Activated naive CD8-positive, alpha-beta T cell treated with anti-CD3 and anti-CD28 coated beads, Interleukin-2, amount 10 ng/mL, durations not matched to agents 7 days and 5 days (primary cell): Measurements from ENCODE around the gene ARHGAP11A. TPM values are rescaled to one million over a fixed set of nuclear protein-coding genes. Genes with fewer than 3 reads are reported as not detected.

Experiments
- ATAC-seq: fragments of 150-1000 bp; cut with Tn5 transposase; one replicate; pipeline ENCODE4 v1.10.0; 2021; ENCODE audit warnings: low read depth, moderate library complexity
- POLR2A ChIA-PET: fragments of 350-600 bp; sonication (Branson Sonifier 250); formaldehyde crosslinking; loops from one replicate; lab custom pipeline; 2021; ENCODE audit warnings: antibody characterized with exemption; lab: Charles Lee
- DNase-seq: peaks from one replicate; pipeline ENCODE4 v3.0.0; 2021
- H3K27ac Mint-ChIP-seq: one replicate; pipeline ENCODE4 v1.8.0; 2022; ENCODE audit warnings: mild to moderate bottlenecking, mixed read lengths
- H3K27me3 Mint-ChIP-seq: one replicate; pipeline ENCODE4 v1.8.0; 2022; ENCODE audit warnings: mild to moderate bottlenecking, moderate library complexity, mixed read lengths
- H3K36me3 Mint-ChIP-seq: one replicate; pipeline ENCODE4 v1.8.0; 2021; ENCODE audit warnings: mild to moderate bottlenecking, mixed read lengths
- H3K4me1 Mint-ChIP-seq: one replicate; pipeline ENCODE4 v1.8.0; 2021; ENCODE audit warnings: mixed read lengths
- H3K4me3 Mint-ChIP-seq: one replicate; pipeline ENCODE4 v1.8.0; 2022; ENCODE audit warnings: mild to moderate bottlenecking, moderate library complexity, mixed read lengths
- H3K9me3 Mint-ChIP-seq: one replicate; pipeline ENCODE4 v1.8.0; 2021; ENCODE audit warnings: mixed read lengths
- total RNA-seq, 2 experiments: library from RNA; stranded (reverse); gene quantifications; one replicate each; pipeline ENCODE4 v1.2.3, GENCODE V29; 2021

ARHGAP11A gene
- total RNA-seq, 2 experiments from 2014 or later: 96.4 to 108 TPM

DNA sequence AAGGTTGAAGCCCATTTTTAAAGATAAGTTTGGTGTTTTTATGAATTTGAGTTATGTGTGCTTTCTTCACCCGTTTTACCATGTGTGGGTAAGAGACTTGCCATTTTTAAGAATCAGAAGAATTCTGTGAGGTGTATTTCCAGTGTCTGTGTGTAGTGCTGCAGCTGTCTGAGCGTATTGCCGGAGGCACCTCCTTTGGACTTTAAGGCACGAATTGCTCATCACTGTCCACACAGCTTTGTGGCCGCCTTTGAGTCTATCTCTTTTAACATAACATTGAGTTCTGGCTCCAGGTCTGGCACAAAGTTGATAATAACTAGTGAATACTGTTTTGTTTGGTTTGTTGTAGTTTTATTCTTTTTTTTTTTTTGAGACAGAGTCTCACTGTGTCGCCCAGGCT is 52.0 kb downstream of the ARHGAP11A start:
- Mint-ChIP-seq H3K4me1 (no peaks in the 10 kb centered on the region), H3K4me3 (no peak overlapping the region), H3K27ac (no peak overlapping the region), H3K9me3 (no peaks in the 10 kb centered on the region), H3K36me3 (peaks cover 7% of the 10 kb centered on the region), H3K27me3 (no peaks in the 10 kb centered on the region)
- ATAC-seq: no peak
- DNase-seq: no peak
- POLR2A ChIA-PET: no interaction called here

DNA sequence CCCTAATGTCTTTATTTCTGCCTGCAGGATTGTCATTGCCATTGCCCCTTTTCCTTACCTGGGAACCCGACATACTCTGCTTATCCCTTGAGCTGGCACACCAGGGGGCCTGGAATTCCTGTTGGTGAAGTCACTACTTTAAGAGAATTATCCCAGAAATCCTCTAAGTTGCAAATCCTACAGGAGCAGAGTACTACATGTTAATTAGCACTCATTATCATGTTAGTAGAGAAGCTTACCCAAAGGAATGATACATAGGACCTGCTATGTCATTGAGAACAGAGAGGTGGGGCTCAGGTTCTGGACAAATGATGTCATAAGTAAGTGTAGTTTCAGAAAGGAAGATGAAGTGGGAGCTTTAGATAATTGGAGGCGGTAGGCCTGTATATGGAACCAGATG is 53.6 kb downstream of the ARHGAP11A start:
- H3K36me3 Mint-ChIP-seq: peaks cover 5% of the 10 kb centered on the region
- no peak for ATAC-seq
- DNase-seq: no peak
- no peaks in the 10 kb centered on the region for H3K27me3 Mint-ChIP-seq
- H3K4me1 Mint-ChIP-seq: no peaks in the 10 kb centered on the region
- no peak overlapping the region for H3K4me3 Mint-ChIP-seq
- H3K27ac Mint-ChIP-seq: no peak overlapping the region
- no peaks in the 10 kb centered on the region for H3K9me3 Mint-ChIP-seq
- POLR2A ChIA-PET: no interaction called here

- Mint-ChIP-seq H3K4me1 (no peaks in the 10 kb centered on the region), H3K27me3 (no peaks in the 10 kb centered on the region)
- POLR2A ChIA-PET: interaction anchor here (0.7 kb wide), 1 partner anchor 76 kb away, joined by 4 read pairs; no protein-coding TSS in a partner anchor
Measured at GRCh38 chr15:32669896-32670611, 54.8 kb downstream of the ARHGAP11A start.

DNA sequence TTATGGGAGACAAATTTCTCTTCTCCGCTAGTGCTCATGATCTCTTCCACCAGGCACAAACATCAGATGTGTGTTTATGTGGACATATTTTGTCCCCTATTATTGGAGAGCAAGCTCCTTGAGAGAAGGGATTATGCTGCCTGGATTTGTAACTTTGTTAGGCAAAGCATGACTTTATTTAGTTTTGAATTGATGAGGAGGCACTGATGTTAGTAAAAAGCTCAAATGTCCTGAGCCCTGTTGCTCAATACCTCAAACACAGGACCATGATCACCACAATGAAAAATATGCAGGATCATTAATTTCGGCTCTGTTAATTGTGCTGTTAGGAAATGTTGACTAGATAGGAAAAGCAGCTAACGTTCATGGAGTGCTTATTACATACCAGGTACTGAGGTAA is 55.3 kb downstream of the ARHGAP11A start:
- Mint-ChIP-seq H3K4me1 (no peaks in the 10 kb centered on the region), H3K36me3 (peaks cover 8% of the 10 kb centered on the region), H3K27ac (no peak overlapping the region), H3K4me3 (no peak overlapping the region), H3K27me3 (no peaks in the 10 kb centered on the region), H3K9me3 (no peaks in the 10 kb centered on the region)
- no peak for DNase-seq
- POLR2A ChIA-PET: no interaction called here
- no peak for ATAC-seq

More at GRCh38 chr15:32669896-32670611, 54.8 kb downstream of the ARHGAP11A start:
- ATAC-seq (no peak), DNase-seq (no peak)
- H3K4me3 Mint-ChIP-seq: no peak overlapping the region
- H3K27ac Mint-ChIP-seq: no peak overlapping the region
- H3K36me3 Mint-ChIP-seq: peaks cover 5% of the 10 kb centered on the region
- H3K9me3 Mint-ChIP-seq: no peaks in the 10 kb centered on the region

- no peaks in the 10 kb centered on the region for H3K9me3 Mint-ChIP-seq
- ATAC-seq (no peak), DNase-seq (no peak)
- H3K36me3 Mint-ChIP-seq: peaks cover 8% of the 10 kb centered on the region
- no peak overlapping the region for H3K4me3 Mint-ChIP-seq
- H3K4me1 Mint-ChIP-seq: no peaks in the 10 kb centered on the region
- POLR2A ChIA-PET: interaction anchor here (1.0 kb wide), 1 partner anchor 8 kb away, joined by 3 read pairs; no protein-coding TSS in a partner anchor
- H3K27ac Mint-ChIP-seq: no peak overlapping the region
- H3K27me3 Mint-ChIP-seq: no peaks in the 10 kb centered on the region
Measured at GRCh38 chr15:32671339-32672325, 56.3 kb downstream of the ARHGAP11A start.

DNA sequence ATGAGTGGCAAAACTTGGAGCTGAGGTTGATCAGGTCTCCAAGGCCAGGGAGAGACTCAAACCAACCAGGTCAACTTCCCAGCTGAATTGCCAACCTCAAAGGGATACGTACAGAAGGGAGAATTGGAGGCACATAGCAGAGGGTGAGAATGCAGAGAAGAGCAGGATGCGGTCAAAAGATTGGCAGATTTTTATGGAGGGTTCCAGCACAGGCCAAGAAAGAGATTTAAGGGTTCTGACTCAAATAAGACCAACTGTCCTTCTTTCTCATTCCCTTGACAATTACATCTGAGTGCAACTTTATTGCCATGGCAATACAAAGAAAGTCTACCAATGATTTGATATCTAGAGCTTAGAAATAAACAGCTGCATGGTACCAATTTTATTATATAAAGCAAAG is 59.4 kb downstream of the ARHGAP11A start:
- Mint-ChIP-seq H3K4me3 (no peak overlapping the region), H3K27me3 (no peaks in the 10 kb centered on the region), H3K9me3 (no peaks in the 10 kb centered on the region), H3K36me3 (peaks cover 2% of the 10 kb centered on the region), H3K27ac (no peak overlapping the region), H3K4me1 (no peaks in the 10 kb centered on the region)
- POLR2A ChIA-PET: no interaction called here
- no peak for ATAC-seq
- DNase-seq: no peak

DNA sequence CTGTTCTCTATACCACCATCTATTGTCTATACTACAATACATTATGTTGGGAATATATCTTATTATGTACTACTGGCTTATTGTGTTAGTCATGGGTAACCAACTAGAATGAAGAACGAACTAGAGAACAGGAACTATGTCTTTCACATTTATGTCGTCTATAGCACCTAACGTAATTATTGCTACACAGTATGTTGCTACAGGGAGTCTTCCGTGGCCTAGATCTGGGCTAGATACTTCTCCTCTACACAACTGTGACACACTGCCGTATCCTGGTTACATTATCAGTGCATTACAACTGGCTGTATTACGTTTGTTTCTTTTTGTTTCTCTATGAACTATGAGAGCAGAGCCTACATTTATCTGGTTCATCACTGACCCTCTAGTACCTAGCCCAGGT is 60.2 kb downstream of the ARHGAP11A start:
- peaks cover 4% of the 10 kb centered on the region for H3K36me3 Mint-ChIP-seq
- no peaks in the 10 kb centered on the region for H3K27me3 Mint-ChIP-seq
- no peaks in the 10 kb centered on the region for H3K9me3 Mint-ChIP-seq
- POLR2A ChIA-PET: no interaction called here
- H3K4me3 Mint-ChIP-seq: no peak overlapping the region
- H3K4me1 Mint-ChIP-seq: no peaks in the 10 kb centered on the region
- ATAC-seq: no peak
- H3K27ac Mint-ChIP-seq: no peak overlapping the region
- DNase-seq: no peak

GRCh38 chr15:32676169-32676568 is 60.9 kb downstream of the ARHGAP11A start:
- no peak overlapping the region for H3K27ac Mint-ChIP-seq
- H3K4me1 Mint-ChIP-seq: no peaks in the 10 kb centered on the region
- H3K36me3 Mint-ChIP-seq: peaks cover 5% of the 10 kb centered on the region
- H3K27me3 Mint-ChIP-seq: no peaks in the 10 kb centered on the region
- POLR2A ChIA-PET: no interaction called here
- H3K9me3 Mint-ChIP-seq: no peaks in the 10 kb centered on the region
- no peak overlapping the region for H3K4me3 Mint-ChIP-seq
- no peak for ATAC-seq
- DNase-seq: no peak

- H3K9me3 Mint-ChIP-seq: no peaks in the 10 kb centered on the region
- no peak for DNase-seq
Measured at GRCh38 chr15:32677238-32677750, 62.0 kb downstream of the ARHGAP11A start.

DNA sequence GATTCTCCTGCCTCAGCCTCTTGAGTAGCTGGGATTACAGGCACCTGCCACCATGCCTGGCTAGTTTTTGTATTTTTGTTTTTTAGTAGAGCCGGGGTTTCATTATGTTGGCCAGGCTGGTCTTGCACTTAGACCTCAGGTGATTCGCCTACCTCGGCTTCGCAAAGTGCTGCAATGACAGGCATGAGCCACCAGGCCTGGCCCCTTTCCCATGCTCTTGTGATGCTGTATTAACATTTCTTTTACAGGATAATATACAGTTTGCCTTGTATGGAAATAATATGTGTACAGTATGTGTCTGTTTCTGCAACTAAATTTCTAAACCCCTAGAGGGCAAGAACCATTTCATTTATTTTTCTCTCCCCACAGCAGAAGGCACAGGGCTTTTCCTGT is 64.0 kb downstream of the ARHGAP11A start:
- Mint-ChIP-seq H3K27ac (no peak overlapping the region), H3K4me3 (no peak overlapping the region), H3K36me3 (peaks cover 15% of the 10 kb centered on the region), H3K9me3 (no peaks in the 10 kb centered on the region), H3K4me1 (peaks cover 10% of the 10 kb centered on the region), H3K27me3 (no peaks in the 10 kb centered on the region)
- DNase-seq (no peak), ATAC-seq (no peak)
- POLR2A ChIA-PET: no interaction called here

More at GRCh38 chr15:32677238-32677750, 62.0 kb downstream of the ARHGAP11A start:
- Mint-ChIP-seq H3K27me3 (no peaks in the 10 kb centered on the region), H3K36me3 (peaks cover 5% of the 10 kb centered on the region), H3K27ac (no peak overlapping the region), H3K4me1 (no peaks in the 10 kb centered on the region), H3K4me3 (no peak overlapping the region)
- no peak for ATAC-seq
- POLR2A ChIA-PET: no interaction called here

GRCh38 chr15:32682569-32682968 is 67.3 kb downstream of the ARHGAP11A start:
- Mint-ChIP-seq H3K36me3 (peaks cover 21% of the 10 kb centered on the region), H3K9me3 (no peaks in the 10 kb centered on the region), H3K27me3 (no peaks in the 10 kb centered on the region), H3K27ac (no peak overlapping the region), H3K4me3 (no peak overlapping the region), H3K4me1 (peaks cover 13% of the 10 kb centered on the region)
- ATAC-seq (no peak), DNase-seq (no peak)
- POLR2A ChIA-PET: no interaction called here

GRCh38 chr15:32682977-32683630 is 67.8 kb downstream of the ARHGAP11A start:
- H3K36me3 Mint-ChIP-seq: peaks cover 21% of the 10 kb centered on the region
- POLR2A ChIA-PET: no interaction called here
- H3K9me3 Mint-ChIP-seq: no peaks in the 10 kb centered on the region
- H3K27me3 Mint-ChIP-seq: no peaks in the 10 kb centered on the region
- peaks cover 13% of the 10 kb centered on the region for H3K4me1 Mint-ChIP-seq
- DNase-seq (no peak), ATAC-seq (no peak)
- H3K27ac Mint-ChIP-seq: no peak overlapping the region
- no peak overlapping the region for H3K4me3 Mint-ChIP-seq
